NCI-H510A treated with DMSO at 0.1 percent for 48 hours (cell line): Measurements from ENCODE around the gene ZMYM5.
"Not testable (repeated sequence)": the region's sequence is repeated elsewhere in the genome, so short reads cannot be mapped to it uniquely, and the experiment has no call there.

Source experiments
- DNase-seq: peaks from one replicate; lab custom pipeline; 2025; lab: John Stamatoyannopoulos, UW

ZMYM5 gene

DNA sequence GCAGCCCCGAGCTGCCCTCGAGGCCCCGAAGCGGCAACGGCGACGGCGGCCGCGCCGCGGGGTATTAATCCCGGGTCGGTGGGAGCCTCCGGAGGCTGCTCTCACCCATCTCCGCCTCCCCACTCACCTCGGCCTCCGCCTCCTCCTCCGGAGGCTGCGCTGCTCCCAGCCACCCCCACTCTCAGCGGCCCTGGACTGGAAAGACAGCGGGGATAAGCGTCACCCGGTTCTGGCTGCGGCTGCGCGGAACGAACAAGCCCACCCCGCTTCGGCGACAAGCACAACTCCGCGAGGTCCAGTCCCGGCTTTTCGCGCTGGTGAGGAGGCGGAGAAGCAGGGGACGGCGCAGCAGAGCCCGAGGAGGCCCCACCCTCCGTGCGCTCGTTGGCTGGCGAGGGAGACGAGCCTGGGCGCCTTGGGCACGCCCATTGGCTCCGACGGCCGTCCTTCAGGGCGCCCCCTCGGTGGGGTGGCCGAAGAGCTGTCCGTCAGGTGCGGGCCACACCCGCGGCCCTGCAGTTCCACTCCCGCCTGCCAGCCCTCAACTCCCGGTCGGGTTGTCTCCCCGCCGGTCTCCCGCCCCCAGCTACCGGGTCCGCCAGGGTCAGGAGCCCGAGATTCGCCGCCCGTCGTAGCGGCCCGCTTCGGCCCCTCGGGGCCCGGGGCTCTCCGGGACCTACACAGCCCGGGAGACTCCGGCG lies at the start of gene ZMYM5:
Gene ZMYM5 (minus strand): TSS at position 327 of the 701 bp plus-strand sequence. CDS start 11,469 bp downstream, outside the sequence.
- peak; percentile 92 for DNase-seq

DNA sequence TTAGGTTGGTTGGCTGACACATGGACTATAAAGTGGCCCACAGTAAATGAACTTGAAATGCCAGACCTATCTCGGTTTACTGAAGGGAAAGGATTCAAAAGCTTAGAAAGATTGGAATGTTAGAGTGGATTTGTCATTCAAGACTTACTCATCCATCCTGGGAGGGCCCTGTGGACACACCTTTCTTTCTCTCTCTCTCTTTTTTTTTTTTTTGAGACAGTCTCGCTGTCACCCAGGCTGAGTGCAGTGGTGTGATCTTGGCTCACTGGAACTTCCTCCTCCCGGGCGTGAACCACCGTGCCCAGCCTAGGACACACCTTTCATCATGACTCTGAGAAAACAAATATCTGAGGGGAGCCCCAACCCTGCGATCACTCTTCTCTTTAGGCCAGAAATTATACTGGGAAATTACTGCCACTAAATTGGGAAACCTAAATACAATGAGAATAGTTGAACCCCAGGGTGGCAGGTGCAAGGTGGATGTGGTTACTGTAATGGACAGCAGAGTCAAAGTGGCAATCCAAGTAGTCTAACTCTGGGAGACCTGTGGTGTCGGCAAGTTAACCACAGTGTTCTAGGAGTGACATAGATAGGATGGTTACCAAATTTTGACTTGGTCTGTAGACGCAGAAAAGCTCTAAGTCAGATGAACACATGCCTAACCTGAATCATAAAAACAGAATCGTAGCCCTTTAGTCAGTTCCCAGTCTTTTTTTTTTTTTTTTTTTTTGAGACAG lies 47.1 kb upstream of the ZMYM5 start:
- no peak for DNase-seq

DNA sequence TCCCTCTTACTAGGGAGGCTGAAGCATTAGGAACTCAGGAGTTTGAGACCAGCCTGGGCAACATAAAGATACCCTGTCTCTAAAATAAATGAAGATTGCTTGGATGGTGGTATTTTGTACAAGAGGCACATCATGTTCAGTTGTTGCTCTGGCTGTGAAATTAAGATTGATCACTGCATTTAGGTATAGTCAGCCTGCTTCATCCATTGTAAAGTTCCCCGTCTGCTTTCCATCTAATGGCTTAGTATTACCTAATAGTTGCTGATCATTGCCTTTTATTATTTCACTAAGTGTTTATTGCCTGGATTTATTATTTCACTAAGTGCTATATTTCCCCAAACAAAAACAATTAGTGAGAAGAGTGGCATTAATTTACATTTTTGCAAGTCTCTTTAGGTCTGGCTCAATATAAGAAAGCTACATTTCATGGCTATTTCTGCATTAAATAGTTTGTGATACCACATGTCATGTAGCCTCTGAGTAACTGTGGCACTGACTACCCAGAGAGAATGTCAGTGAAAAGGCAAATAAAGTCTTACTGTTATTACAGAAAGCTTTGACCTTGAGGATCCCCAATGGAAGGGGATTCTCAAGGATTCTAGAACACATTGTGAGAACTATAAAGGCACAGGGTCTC lies 45.0 kb upstream of the ZMYM5 start:
- DNase-seq: no peak

DNA sequence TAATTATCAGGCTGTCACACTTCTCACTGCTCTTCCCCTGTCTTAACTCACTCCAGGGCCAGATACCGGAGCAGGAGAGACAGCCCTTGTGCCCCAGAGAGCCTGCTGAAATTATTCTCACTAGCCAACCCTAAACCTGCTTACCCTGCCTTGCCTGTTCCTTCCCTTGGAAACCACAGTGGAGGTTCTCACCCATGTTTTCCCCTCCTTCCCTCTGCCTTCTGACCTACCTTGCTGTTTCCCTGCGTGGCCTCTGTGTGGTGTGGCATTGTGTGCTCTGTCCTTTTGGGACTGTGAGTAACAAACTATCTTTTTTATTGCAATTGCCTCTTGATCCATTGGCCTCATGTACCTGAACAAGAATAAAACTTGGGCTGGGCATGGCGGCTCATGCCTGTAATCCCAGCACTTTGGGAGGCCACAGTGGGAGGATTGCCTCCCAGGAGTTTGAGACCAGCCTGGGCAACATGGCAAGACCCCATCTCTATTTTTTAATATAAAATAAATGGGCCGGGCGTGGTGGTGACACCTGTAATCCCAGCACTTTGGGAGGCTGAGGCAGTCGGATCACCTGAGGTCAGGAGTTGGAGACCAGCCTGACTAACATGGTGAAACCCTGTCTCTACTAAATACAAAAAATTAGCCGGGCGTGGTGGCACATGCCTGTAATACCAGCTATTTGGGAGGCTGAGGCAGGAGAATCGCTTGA lies 42.2 kb upstream of the ZMYM5 start:
- DNase-seq: not testable (repeated sequence)

- no peak for DNase-seq
Observed at GRCh38 chr13:19890030-19890429, 26.6 kb upstream of the ZMYM5 start.

DNA sequence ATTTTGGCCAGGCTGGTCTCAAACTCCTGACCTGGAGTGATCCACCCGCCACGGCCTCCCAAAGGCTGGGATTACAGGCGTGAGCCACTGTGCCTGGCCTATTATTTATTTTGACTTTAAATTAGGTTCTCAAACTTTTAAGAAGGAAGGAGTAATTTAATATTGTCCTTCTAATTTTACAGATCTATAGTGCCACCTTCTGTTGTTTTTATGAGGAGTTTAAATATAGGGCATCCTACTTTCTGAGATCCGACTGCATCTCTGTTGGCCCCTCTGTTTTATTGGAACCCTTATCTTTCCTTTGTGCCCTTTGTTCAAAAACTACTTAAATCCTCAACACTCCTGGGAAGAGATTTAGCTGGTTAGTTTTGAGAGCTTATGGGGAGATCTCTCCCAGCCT lies 25.4 kb upstream of the ZMYM5 start:
- no peak for DNase-seq

- DNase-seq: no peak
Observed at GRCh38 chr13:19882231-19882630, 18.8 kb upstream of the ZMYM5 start.

DNA sequence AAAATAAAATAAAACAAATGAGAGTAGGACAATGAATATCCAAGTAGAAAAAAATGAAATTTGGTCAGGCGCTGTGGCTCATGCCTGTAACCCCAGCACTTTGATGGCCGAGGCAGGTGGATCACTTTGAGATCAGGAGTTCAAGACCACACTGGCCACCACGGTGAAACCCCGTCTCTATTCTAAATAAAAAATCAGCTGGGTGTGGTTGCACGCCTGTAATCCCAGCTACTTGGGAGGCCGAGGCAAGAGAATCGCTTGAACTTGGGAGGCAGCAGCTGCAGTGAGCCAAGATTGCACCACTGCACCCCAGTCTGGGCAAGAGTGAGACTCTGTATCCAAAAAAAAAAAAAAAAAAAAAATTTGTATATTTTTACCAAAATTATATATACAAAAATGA lies 18.2 kb upstream of the ZMYM5 start:
- DNase-seq: no peak

GRCh38 chr13:19864746-19865309 lies 1.4 kb upstream of the ZMYM5 start:
- DNase-seq: peak; percentile 33

DNA sequence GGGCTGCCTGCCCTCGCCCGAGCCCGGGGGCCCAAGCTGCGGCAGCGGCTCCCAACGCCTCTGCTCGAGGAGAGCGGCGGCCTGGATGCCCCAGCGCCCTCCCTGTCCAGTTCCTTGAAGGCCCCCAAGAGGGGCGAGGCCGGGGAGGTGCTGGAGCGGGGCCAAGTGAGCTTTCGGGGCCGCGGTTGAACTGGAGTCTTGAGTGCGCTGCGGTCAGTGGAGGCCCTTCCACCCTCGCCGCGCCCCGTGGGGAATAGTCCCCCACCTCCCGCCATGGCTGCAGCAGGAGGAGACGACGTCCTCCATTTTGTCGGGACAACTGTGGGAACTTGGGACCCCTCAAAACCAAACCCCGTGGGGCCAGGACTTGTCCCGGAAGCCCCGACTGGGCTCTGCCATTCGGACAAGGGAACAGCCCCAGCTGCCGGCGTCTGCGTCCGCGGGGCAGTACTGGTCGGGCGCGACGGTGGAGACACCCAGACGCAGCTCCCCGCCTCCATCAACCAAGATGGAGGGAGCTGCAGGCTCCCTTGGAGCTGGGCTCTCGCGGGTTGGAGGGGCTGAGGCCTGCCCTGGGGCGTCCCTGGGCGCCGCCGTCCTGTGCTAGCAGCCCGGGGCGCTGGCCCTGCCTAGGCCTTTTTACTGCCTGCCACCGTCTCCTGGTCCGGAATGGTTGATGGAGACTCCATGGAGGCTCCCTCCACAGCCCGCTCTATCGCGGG lies 736 bp upstream of the ZMYM5 start:
- DNase-seq: peak; percentile 39

DNA sequence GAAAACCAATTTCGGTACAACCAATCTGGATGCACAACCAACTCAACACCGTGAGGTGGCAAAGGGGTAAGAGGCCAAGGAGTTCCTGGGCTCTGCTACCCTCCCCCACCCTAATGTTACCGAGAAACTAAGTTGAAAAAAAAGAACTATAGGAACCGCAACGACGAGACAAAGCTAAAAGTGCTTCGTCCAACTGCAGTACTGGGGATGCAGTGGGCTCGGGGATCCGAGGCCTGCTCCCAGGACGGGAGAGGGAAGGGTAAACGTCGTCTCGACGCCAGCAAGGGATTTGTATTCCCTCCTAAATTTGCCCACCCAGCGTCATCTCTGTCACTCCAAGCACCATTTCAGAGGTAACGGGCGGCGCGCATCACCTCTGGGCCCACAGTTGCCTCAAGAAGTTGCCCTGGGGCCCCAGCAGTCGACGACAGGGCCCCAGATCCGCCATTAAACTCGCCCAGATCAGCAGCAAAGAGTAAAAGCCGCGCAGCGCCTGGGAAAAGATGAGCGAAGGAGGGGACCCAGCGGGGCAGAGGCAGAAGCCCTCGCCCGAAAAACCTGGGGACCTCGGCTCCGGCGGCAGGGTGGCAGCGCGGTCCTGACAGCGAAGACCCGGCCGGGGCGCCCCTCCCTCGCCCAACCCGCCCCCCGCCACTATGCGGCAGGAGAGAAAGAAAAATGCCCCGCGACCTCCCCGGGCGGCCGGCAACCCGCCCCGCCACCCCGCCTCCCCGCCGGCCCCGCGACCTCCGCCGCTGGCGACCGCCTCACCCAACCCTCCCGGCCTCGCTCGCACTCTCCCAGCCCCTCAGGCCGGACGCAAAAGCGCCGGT lies 752 bp downstream of the ZMYM5 start:
- no peak for DNase-seq

DNA sequence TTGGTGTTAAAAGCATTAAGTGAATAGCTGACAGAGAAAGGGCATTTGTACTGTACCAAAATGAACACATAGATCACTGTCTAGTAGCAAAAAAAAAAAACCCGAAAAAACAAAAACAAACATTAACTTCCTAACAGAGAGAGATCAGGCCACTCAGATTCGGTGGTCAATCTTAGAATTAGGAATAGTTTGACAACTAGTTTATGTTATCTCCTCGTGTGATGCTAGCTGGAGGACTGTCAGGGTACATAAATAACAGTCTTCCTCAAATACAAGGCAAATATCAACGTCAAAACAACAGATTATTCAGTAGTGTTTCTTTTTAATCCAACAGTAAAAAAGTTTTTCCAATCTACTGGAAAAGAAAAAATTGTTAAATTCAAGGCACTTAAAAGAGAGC lies 1.7 kb downstream of the ZMYM5 start:
- DNase-seq: no peak

- no peak for DNase-seq
Observed at GRCh38 chr13:19860884-19861655, 2.4 kb downstream of the ZMYM5 start.

DNA sequence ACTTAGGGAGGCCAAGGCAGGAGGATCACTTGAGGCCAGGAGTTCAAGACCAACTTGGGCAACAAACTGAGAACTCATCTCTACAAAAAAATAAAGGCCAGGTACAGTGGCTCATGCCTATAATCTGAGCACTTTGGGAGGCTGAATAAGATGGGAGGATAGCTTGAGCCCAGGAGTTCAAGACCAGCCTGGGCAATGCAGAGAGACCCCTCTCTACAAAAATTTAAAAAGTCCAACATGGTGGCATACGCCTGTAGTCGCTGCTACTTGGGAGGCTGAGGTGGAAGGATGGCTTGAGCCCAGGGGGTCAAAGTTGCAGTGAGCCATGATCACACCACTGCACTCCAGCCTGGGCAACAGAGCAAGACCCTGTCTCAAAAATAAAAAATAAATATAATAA lies 5.8 kb downstream of the ZMYM5 start:
- DNase-seq: not testable (repeated sequence)

GRCh38 chr13:19852766-19853165 lies 10.7 kb downstream of the ZMYM5 start:
- no peak for DNase-seq

GRCh38 chr13:19845758-19846157 lies 17.7 kb downstream of the ZMYM5 start:
- DNase-seq: no peak

DNA sequence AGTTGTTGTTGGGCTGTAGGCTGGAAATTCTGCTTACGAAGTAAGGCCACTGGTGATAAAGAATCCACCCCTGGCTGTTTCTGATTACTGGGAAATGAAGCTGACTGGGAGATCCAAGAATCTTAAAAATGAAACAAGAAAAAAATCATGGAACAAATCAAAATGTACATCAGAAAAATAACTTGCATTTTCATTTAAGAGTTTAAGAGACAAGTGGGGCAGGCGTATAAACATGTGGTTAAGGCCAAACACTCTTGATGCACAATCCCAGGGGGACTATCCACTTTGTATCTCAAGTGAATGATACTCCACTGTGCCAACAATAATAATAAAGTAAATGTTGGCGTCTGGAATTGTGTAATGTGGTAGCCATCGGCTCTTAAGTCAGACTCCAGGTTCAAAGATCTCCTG lies 24.6 kb downstream of the ZMYM5 start:
- DNase-seq: no peak

DNA sequence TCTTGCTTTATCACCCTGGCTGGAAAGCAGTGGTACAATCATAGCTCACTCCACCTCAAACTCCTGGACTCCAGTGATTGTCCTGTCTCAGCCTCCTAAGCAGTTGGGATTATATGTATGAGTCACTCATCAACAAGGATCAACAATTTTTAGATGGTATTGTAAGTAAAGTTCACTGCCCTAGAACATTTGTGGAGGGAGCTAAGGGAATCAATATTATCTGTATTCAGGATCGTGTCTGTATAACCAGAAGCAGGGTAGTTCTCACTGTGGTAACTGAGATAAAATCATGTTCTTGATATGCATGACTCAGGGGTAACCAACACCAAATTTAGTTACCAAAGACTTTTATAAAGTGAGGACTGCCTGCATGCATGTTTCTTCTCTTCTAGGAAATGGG lies 27.0 kb downstream of the ZMYM5 start:
- no peak for DNase-seq

GRCh38 chr13:19834704-19835103 lies 28.7 kb downstream of the ZMYM5 start:
- DNase-seq: no peak

DNA sequence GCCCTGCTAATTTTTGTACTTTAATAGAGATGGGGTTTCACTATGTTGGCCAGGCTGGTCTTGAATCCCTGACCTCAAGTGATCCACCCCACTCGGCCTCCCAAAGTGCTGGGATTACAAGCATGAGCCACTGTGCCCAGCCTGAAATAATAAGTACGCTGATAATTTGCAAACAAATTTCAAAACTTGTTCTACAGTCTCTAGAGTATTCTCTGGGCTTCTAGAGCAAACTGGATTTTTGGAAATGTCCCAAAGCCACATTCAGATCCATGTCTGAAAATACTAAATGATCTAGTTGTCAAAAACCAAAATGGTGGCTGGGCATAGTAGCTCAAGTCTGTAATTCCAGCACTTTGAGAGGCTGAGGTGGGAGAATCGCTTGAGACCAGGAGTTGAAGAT lies 40.8 kb downstream of the ZMYM5 start:
- DNase-seq: no peak
